Liver (tissue), 9 donors: ENCODE data around the gene NKAIN1. TPM values are rescaled to one million over a fixed set of nuclear protein-coding genes. Genes with fewer than 3 reads are reported as not detected.

Experiments used
- DNase-seq: peaks from one replicate; pipeline ENCODE4 v3.0.0-alpha.2; 2017; ENCODE audit warnings: low spot score
- H3K27ac ChIP-seq, 2 donors: one replicate each; pipeline ENCODE4 v1.7.0; 2013; ENCODE audit warnings: inconsistent platforms in 2 of 2, low read length in 2 of 2, control low read depth in 1 of 2, low read depth in 1 of 2, mild to moderate bottlenecking in 1 of 2
- H3K27me3 ChIP-seq, 4 donors: one replicate each; pipeline versions ENCODE4 v1.6.1 to v1.7.0; 2013; ENCODE audit warnings: low read length in 3 of 4, inconsistent platforms in 1 of 4, mild to moderate bottlenecking in 1 of 4, moderate library complexity in 1 of 4; ENCODE audit not compliant: control insufficient read depth in 4 of 4, insufficient read depth in 4 of 4
- H3K36me3 ChIP-seq, 4 donors: one replicate each; pipeline versions ENCODE4 v1.6.1 to v1.7.0; 2013; ENCODE audit warnings: low read length in 3 of 4, mild to moderate bottlenecking in 3 of 4, low read depth in 1 of 4, moderate library complexity in 1 of 4; ENCODE audit not compliant: control insufficient read depth in 4 of 4, insufficient read depth in 3 of 4
- H3K4me1 ChIP-seq, 4 donors: one replicate each; pipeline versions ENCODE4 v1.6.1 to v1.7.0; 2013; ENCODE audit warnings: low read length in 3 of 4, mild to moderate bottlenecking in 3 of 4, moderate library complexity in 1 of 4; ENCODE audit not compliant: control insufficient read depth in 4 of 4, insufficient read depth in 4 of 4
- H3K4me3 ChIP-seq, 3 donors: one replicate each; pipeline versions ENCODE4 v1.6.1 to v1.7.0; 2013; ENCODE audit warnings: low read length in 3 of 3, control low read depth in 1 of 3, low read depth in 1 of 3, mild to moderate bottlenecking in 1 of 3
- H3K9ac ChIP-seq, 2 donors: one replicate each; pipeline ENCODE4 v1.7.0; 2013; ENCODE audit warnings: low read length in 2 of 2, mild to moderate bottlenecking in 2 of 2, moderate library complexity in 2 of 2, control low read depth in 1 of 2, low read depth in 1 of 2
- H3K9me3 ChIP-seq, 4 donors: one replicate each; pipeline versions ENCODE4 v1.6.1 to v1.7.0; 2013; ENCODE audit warnings: low read length in 3 of 4; ENCODE audit not compliant: control insufficient read depth in 4 of 4
- CTCF ChIP-seq: fragments of 150-350 bp; IDR thresholded peaks from 2 replicates; pipeline ENCODE4 v1.5.1; 2017; ENCODE audit warnings: improper control_type of control experiment, low read depth, low read length; ENCODE audit not compliant: missing input control
- EGR1 ChIP-seq, 2 donors: IDR thresholded peaks; 2 replicates each; pipeline ENCODE4 v1.6.1; 2016 to 2018; ENCODE audit warnings: antibody characterized with exemption in 2 of 2, low read depth in 2 of 2
- FOXA1 ChIP-seq: IDR thresholded peaks from 2 replicates; pipeline ENCODE4 v1.6.1; 2016; ENCODE audit warnings: antibody characterized with exemption
- FOXA2 ChIP-seq: IDR thresholded peaks from 2 replicates; pipeline ENCODE4 v1.6.1; 2016; ENCODE audit warnings: antibody characterized with exemption
- HNF4A ChIP-seq, 2 donors: conservative IDR thresholded peaks; 2 replicates each; pipeline ENCODE4 v1.6.1; 2016; ENCODE audit warnings: antibody characterized with exemption in 2 of 2, mild to moderate bottlenecking in 2 of 2
- HNF4G ChIP-seq: IDR thresholded peaks from 2 replicates; pipeline ENCODE4 v1.6.1; 2016; ENCODE audit warnings: antibody characterized with exemption
- JUND ChIP-seq, 2 donors: IDR thresholded peaks; 2 replicates each; pipeline ENCODE4 v1.6.1; 2016; ENCODE audit warnings: antibody characterized with exemption in 2 of 2
- MAX ChIP-seq: IDR thresholded peaks from 2 replicates; pipeline ENCODE4 v1.6.1; 2016; ENCODE audit warnings: antibody characterized with exemption
- NR2F2 ChIP-seq: IDR thresholded peaks from 2 replicates; pipeline ENCODE4 v1.6.1; 2016; ENCODE audit warnings: antibody characterized with exemption
- RAD21 ChIP-seq, 2 donors: IDR thresholded peaks; 2 replicates each; pipeline ENCODE4 v1.6.1; 2016; ENCODE audit warnings: antibody characterized with exemption in 2 of 2, mild to moderate bottlenecking in 2 of 2
- REST ChIP-seq: IDR thresholded peaks from 2 replicates; pipeline ENCODE4 v1.6.1; 2016; ENCODE audit warnings: antibody characterized with exemption, mild to moderate bottlenecking
- RXRA ChIP-seq, 2 donors: IDR thresholded peaks; 2 replicates each; pipeline ENCODE4 v1.6.1; 2017 to 2018; ENCODE audit warnings: antibody characterized with exemption in 2 of 2, mild to moderate bottlenecking in 1 of 2
- SP1 ChIP-seq: IDR thresholded peaks from 2 replicates; pipeline ENCODE4 v1.6.1; 2018; ENCODE audit warnings: antibody characterized with exemption, mild to moderate bottlenecking
- TAF1 ChIP-seq: conservative IDR thresholded peaks from 2 replicates; pipeline ENCODE4 v1.6.1; 2016; ENCODE audit warnings: antibody characterized with exemption, mild to moderate bottlenecking
- YY1 ChIP-seq: IDR thresholded peaks from 2 replicates; pipeline ENCODE4 v1.6.1; 2016; ENCODE audit warnings: antibody characterized with exemption, mild to moderate bottlenecking
- ZBTB33 ChIP-seq: IDR thresholded peaks from 2 replicates; pipeline ENCODE4 v1.6.1; 2016; ENCODE audit warnings: antibody characterized with exemption
- WGBS: extraction: QIAGEN DNeasy Blood & Tissue Kit; methylation state at CpG from one replicate; pipeline ENCODE4 v1.1.7; 2013; 5-methylcytosine and 5-hydroxymethylcytosine counted together
- polyA plus RNA-seq, 2 donors: library from polyadenylated mRNA; stranded (reverse) in 1 of 2; unstranded in 1 of 2; fragments of 200-250 nt in 1 of 2; fragments of >200 nt in 1 of 2; fragmentation: Nextera tagmentation in 1 of 2; extraction: Ambion mirVana in 1 of 2; gene quantifications; one replicate each; pipeline versions ENCODE4 v1.2.1 to v1.2.3, GENCODE V29; 2013 to 2015
- total RNA-seq, 2 donors: library from RNA; depleted of rRNA; stranded (reverse); fragments of >200 nt; gene quantifications; one replicate each; pipeline ENCODE4 v1.2.3, GENCODE V29; 2014
- donor health status: healthy.
- donor health status: healthy.
- donor health status: healthy.
- donor health status: healthy.
- donor health status: healthy.

NKAIN1 gene
- total and polyA plus RNA-seq, 4 donors, result not detected

- H3K27ac ChIP-seq, result no peak overlapping the region
- no peaks in the 10 kb centered on the region for H3K36me3 ChIP-seq
- TF ChIP-seq HNF4A (conservative IDR thresholded peaks at IDR 0.05), result no peak
- no peak for TF ChIP-seq FOXA1
- peaks cover 4 to 13% (median 7%) of the 10 kb centered on the region in 4 donors for H3K4me1 ChIP-seq
- H3K27me3 ChIP-seq, result peaks cover 0 to 15% (median 10%) of the 10 kb centered on the region in 4 donors
- peak overlapping the region in 1 of 3 donors; percentile 41 for H3K4me3 ChIP-seq
- no peaks in the 10 kb centered on the region for H3K9me3 ChIP-seq
- DNase-seq, result no peak
- H3K9ac ChIP-seq, result no peak overlapping the region
- WGBS, result 1% methylated on average over 56 of the region's 56 CpGs
Measured at GRCh38 chr1:31238986-31239613, 587 bp downstream of the NKAIN1 start.

GRCh38 chr1:31238612-31238985 lies 1.1 kb downstream of the NKAIN1 start:
- Histone ChIP-seq H3K9ac (no peak overlapping the region), H3K27ac (no peak overlapping the region), H3K4me3 (no peak overlapping the region), H3K36me3 (no peaks in the 10 kb centered on the region), H3K9me3 (no peaks in the 10 kb centered on the region), H3K27me3 (peaks cover 0 to 15% (median 10%) of the 10 kb centered on the region in 4 donors), H3K4me1 (peaks cover 4 to 13% (median 7%) of the 10 kb centered on the region in 4 donors)
- 17% methylated on average over 4 of the region's 4 CpGs for WGBS
- no peak for TF ChIP-seq HNF4G
- no peak for TF ChIP-seq TAF1
- TF ChIP-seq ZBTB33, result no peak
- TF ChIP-seq SP1, result no peak
- no peak for TF ChIP-seq NR2F2
- TF ChIP-seq RAD21 (IDR thresholded peaks at IDR 0.05), result no peak
- TF ChIP-seq FOXA2, result no peak
- TF ChIP-seq YY1, result no peak
- TF ChIP-seq EGR1 (IDR thresholded peaks at IDR 0.05; ENCODE audit: low read depth in 2 of 2), result no peak
- DNase-seq, result no peak

GRCh38 chr1:31234870-31235269 lies 4.8 kb downstream of the NKAIN1 start:
- Histone ChIP-seq H3K27ac (no peak overlapping the region), H3K4me3 (no peak overlapping the region), H3K9ac (no peak overlapping the region), H3K27me3 (peaks cover 0 to 12% (median 6%) of the 10 kb centered on the region in 4 donors), H3K4me1 (peaks cover 4 to 13% (median 6%) of the 10 kb centered on the region in 4 donors), H3K9me3 (no peaks in the 10 kb centered on the region), H3K36me3 (no peaks in the 10 kb centered on the region)
- WGBS, result 61% methylated on average over 4 of the region's 4 CpGs
- no peak for DNase-seq
- TF ChIP-seq HNF4A (conservative IDR thresholded peaks at IDR 0.05) (no peak), HNF4G (no peak)

GRCh38 chr1:31234123-31234708 lies 5.5 kb downstream of the NKAIN1 start:
- peaks cover 0 to 12% (median 3%) of the 10 kb centered on the region in 4 donors for H3K27me3 ChIP-seq
- H3K4me1 ChIP-seq, result peaks cover 4 to 8% (median 4%) of the 10 kb centered on the region in 4 donors
- 68% methylated on average over 12 of the region's 12 CpGs for WGBS
- H3K27ac ChIP-seq, result no peak overlapping the region
- DNase-seq, result no peak
- H3K4me3 ChIP-seq, result no peak overlapping the region
- no peaks in the 10 kb centered on the region for H3K36me3 ChIP-seq
- no peaks in the 10 kb centered on the region for H3K9me3 ChIP-seq
- no peak overlapping the region for H3K9ac ChIP-seq
- TF ChIP-seq HNF4A (conservative IDR thresholded peaks at IDR 0.05), result no peak
- no peak for TF ChIP-seq JUND (IDR thresholded peaks at IDR 0.05)
- TF ChIP-seq MAX, result no peak
- no peak for TF ChIP-seq RXRA (IDR thresholded peaks at IDR 0.05)
- no peak for TF ChIP-seq CTCF
- no peak for TF ChIP-seq NR2F2
- TF ChIP-seq YY1, result no peak
- TF ChIP-seq REST, result no peak
- TF ChIP-seq SP1, result no peak
- TF ChIP-seq HNF4G, result no peak
- no peak for TF ChIP-seq FOXA2
